HL-60 (cell line): Measurements from ENCODE around the gene REXO2.
A peak's percentile ranks its signal among the peaks of the same experiment; 100 is the strongest.

Source experiments
- DNase-seq, 2 experiments: peaks; one replicate each; pipeline ENCODE4 v3.0.0-alpha.2; 2010 to 2020; ENCODE audit warnings: low read depth in 1 of 2, low spot score in 1 of 2
- H3K27ac ChIP-seq: fragments of 250-450 bp; sonication (Bioruptor Pico); replicated peaks from 2 replicates; pipeline ENCODE4 v1.5.1; 2020; ENCODE audit warnings: mild to moderate bottlenecking, moderate library complexity
- H3K27me3 ChIP-seq: fragments of 250-450 bp; sonication (Bioruptor Pico); 2 replicates; pipeline ENCODE4 v1.5.1; 2021; ENCODE audit warnings: mild to moderate bottlenecking, moderate library complexity; ENCODE audit not compliant: insufficient read depth, poor library complexity, severe bottlenecking
- H3K4me3 ChIP-seq: replicated peaks from 2 replicates; pipeline ENCODE4 v1.5.1; 2011; ENCODE audit warnings: mild to moderate bottlenecking, control low read depth, low read length; ENCODE audit not compliant: insufficient read depth
- GABPA ChIP-seq: IDR thresholded peaks from 2 replicates; pipeline ENCODE4 v1.6.1; 2012; ENCODE audit warnings: low read depth
- POLR2AphosphoS5 ChIP-seq: IDR thresholded peaks from 2 replicates; pipeline ENCODE4 v1.6.1; 2012; ENCODE audit warnings: low read depth
- SPI1 ChIP-seq: IDR thresholded peaks from 2 replicates; pipeline ENCODE4 v1.6.1; 2012; ENCODE audit warnings: low read depth, mild to moderate bottlenecking, borderline replicate concordance
- TF ChIP-seq, protein P1 (sequence below): IDR thresholded peaks from one replicate; pipeline ENCODE4 v1.5.1; 2011; ENCODE audit warnings: low read length, control low read depth, inconsistent platforms; ENCODE audit not compliant: insufficient read depth
- TF ChIP-seq, protein P2 (sequence below): IDR thresholded peaks from 2 replicates; pipeline ENCODE4 v1.6.1; 2012; ENCODE audit warnings: low read depth; ENCODE audit not compliant: insufficient replicate concordance

REXO2 gene

DNA sequence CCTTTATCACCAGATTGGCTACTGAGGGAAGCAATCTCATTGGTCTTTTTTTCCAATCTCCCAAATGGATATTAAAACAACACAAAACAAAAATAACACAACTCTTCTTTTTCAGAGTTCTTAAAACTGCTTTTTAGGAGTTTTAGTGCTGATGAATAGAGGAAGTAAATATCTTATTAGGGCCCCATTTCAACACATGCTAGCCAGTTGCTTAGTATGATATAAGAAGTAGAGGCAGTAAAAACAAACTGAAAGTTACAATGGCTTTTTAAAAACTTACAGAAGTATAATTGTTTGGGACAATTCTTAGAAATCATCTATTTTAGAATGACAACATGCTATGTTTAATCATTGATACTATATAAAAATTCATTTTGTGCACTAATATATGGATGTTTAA lies 42.4 kb upstream of the REXO2 start:
- TF ChIP-seq, protein P1, sequence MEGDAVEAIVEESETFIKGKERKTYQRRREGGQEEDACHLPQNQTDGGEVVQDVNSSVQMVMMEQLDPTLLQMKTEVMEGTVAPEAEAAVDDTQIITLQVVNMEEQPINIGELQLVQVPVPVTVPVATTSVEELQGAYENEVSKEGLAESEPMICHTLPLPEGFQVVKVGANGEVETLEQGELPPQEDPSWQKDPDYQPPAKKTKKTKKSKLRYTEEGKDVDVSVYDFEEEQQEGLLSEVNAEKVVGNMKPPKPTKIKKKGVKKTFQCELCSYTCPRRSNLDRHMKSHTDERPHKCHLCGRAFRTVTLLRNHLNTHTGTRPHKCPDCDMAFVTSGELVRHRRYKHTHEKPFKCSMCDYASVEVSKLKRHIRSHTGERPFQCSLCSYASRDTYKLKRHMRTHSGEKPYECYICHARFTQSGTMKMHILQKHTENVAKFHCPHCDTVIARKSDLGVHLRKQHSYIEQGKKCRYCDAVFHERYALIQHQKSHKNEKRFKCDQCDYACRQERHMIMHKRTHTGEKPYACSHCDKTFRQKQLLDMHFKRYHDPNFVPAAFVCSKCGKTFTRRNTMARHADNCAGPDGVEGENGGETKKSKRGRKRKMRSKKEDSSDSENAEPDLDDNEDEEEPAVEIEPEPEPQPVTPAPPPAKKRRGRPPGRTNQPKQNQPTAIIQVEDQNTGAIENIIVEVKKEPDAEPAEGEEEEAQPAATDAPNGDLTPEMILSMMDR = no peak
- Histone ChIP-seq H3K27me3 (no peaks in the 10 kb centered on the region), H3K4me3 (no peak overlapping the region), H3K27ac (no peak overlapping the region)
- peak in 1 of 2 experiments; percentile 23 for DNase-seq

DNA sequence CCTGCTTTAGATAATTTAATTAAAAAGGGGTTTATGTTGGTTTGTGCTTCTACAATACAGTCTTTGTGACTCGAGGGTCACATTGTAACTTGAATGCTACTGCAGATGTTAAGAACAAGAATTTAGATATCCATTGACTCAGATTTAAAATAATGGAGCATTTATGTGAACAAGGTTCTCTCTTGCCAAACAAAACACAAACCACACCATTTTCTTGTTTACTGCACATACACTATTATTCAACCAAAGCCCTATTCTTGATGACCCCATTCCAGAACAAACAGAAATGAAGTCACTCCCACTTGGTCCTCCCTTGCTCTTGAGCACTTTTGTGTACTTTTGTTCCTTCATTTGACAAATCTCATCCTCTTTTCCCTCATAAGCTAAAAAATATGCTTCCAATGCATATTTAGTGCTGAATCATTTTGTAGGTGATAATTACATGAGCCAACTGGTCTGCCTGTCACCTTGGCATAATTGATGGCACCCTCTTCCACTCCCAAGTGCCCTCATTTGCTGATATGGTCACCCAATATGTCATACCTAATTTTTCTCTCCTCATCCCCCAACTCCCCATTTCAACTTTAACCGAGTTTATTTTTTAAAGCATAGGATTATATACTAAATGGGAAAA lies 41.8 kb upstream of the REXO2 start:
- Histone ChIP-seq H3K4me3 (no peak overlapping the region), H3K27ac (no peak overlapping the region), H3K27me3 (no peaks in the 10 kb centered on the region)
- TF ChIP-seq POLR2AphosphoS5 (no peak), GABPA (no peak), SPI1 (no peak)
- TF ChIP-seq, protein P1 = no peak
- TF ChIP-seq, protein P2, sequence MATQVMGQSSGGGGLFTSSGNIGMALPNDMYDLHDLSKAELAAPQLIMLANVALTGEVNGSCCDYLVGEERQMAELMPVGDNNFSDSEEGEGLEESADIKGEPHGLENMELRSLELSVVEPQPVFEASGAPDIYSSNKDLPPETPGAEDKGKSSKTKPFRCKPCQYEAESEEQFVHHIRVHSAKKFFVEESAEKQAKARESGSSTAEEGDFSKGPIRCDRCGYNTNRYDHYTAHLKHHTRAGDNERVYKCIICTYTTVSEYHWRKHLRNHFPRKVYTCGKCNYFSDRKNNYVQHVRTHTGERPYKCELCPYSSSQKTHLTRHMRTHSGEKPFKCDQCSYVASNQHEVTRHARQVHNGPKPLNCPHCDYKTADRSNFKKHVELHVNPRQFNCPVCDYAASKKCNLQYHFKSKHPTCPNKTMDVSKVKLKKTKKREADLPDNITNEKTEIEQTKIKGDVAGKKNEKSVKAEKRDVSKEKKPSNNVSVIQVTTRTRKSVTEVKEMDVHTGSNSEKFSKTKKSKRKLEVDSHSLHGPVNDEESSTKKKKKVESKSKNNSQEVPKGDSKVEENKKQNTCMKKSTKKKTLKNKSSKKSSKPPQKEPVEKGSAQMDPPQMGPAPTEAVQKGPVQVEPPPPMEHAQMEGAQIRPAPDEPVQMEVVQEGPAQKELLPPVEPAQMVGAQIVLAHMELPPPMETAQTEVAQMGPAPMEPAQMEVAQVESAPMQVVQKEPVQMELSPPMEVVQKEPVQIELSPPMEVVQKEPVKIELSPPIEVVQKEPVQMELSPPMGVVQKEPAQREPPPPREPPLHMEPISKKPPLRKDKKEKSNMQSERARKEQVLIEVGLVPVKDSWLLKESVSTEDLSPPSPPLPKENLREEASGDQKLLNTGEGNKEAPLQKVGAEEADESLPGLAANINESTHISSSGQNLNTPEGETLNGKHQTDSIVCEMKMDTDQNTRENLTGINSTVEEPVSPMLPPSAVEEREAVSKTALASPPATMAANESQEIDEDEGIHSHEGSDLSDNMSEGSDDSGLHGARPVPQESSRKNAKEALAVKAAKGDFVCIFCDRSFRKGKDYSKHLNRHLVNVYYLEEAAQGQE = no peak
- no peak for DNase-seq

DNA sequence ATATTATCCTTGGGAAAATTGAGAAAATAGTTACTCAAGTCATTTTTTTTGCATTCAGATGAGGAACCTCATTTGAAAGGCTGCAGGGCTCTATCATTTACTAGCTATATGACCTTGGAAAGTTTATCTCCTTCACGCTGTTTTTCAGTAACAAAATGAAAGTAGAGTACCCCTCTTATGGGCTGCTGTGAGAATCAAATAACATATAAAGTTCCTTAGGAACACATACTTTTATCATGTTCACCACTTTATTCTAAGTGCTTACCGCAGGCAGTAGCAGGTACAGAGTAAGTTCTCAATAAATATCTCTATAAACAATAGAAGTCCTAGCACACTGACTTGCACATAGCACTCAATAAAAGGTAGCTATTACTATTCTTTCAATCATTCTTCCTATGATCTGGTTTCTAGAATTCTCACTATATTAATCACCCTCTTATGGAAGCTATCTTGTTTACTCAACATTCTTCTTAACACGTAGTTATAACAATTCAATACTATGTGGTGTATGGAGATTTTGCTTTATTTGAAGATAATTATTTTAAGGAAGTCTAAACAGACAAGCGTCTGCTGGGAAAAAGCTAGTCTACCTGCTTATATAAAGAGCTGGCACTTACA lies 40.9 kb upstream of the REXO2 start:
- H3K27me3 ChIP-seq = no peaks in the 10 kb centered on the region
- TF ChIP-seq GABPA (no peak), SPI1 (peak; percentile 23; the same call in 1 of the 2 replicates)
- H3K4me3 ChIP-seq = no peak overlapping the region
- no peak overlapping the region for H3K27ac ChIP-seq
- no peak for DNase-seq

DNA sequence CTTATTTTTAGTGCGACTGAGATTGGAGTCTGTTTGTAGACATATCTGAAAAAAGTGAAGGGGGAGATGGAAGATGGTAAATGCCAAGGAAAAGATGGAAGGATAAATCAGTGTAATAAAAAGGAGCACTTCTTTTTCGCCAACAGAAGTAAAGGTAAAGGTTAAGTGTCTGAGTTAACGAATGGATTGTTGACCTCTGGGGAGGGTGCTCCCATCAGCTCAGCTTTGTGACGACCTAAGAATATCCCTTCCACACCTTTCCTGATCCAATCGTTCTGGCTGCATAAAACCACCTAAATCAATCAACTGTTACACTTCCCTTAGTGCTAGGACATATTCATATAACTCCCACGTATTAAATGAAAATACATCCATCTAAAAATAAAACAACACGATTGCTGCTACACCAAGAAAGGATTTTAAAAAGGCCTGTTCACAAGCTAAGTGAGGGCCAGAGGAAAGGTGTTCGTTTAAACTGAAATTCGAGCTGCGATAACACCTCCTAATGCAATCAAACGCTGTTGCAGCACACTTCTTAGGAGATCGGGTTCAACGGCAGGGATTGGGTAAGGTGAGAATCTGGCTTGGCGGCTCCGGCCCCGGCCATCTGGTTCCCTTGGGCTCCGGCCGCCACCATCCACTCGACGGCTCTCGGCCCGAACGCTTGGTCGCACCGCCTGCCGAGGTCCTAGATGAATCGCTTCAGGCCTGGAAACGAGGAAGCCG lies 39.6 kb upstream of the REXO2 start:
- DNase-seq = peak in 1 of 2 experiments; percentile 61
- TF ChIP-seq, protein P2 = no peak
- TF ChIP-seq SPI1 (no peak), GABPA (no peak), POLR2AphosphoS5 (no peak)
- TF ChIP-seq, protein P1 = no peak
- H3K4me3 ChIP-seq = peak overlapping the region; percentile 52

More for the DNA sequence above, 39.6 kb upstream of the REXO2 start:
- no peaks in the 10 kb centered on the region for H3K27me3 ChIP-seq
- H3K27ac ChIP-seq = peak overlapping the region; percentile 93
